Hematopoietic multipotent progenitor cell treated with erythropoietin and hydrocortisone succinate and interleukin-3 and kit ligand, for 8 days (in vitro differentiated cells): Measurements from ENCODE around the gene LPA.
"Not testable (repeated sequence)": the region's sequence is repeated elsewhere in the genome, so short reads cannot be mapped to it uniquely, and the experiment has no call there.

Source experiments
- DNase-seq: peaks from one replicate; pipeline ENCODE4 v3.0.0-alpha.2; 2015

The LPA gene, protein sequence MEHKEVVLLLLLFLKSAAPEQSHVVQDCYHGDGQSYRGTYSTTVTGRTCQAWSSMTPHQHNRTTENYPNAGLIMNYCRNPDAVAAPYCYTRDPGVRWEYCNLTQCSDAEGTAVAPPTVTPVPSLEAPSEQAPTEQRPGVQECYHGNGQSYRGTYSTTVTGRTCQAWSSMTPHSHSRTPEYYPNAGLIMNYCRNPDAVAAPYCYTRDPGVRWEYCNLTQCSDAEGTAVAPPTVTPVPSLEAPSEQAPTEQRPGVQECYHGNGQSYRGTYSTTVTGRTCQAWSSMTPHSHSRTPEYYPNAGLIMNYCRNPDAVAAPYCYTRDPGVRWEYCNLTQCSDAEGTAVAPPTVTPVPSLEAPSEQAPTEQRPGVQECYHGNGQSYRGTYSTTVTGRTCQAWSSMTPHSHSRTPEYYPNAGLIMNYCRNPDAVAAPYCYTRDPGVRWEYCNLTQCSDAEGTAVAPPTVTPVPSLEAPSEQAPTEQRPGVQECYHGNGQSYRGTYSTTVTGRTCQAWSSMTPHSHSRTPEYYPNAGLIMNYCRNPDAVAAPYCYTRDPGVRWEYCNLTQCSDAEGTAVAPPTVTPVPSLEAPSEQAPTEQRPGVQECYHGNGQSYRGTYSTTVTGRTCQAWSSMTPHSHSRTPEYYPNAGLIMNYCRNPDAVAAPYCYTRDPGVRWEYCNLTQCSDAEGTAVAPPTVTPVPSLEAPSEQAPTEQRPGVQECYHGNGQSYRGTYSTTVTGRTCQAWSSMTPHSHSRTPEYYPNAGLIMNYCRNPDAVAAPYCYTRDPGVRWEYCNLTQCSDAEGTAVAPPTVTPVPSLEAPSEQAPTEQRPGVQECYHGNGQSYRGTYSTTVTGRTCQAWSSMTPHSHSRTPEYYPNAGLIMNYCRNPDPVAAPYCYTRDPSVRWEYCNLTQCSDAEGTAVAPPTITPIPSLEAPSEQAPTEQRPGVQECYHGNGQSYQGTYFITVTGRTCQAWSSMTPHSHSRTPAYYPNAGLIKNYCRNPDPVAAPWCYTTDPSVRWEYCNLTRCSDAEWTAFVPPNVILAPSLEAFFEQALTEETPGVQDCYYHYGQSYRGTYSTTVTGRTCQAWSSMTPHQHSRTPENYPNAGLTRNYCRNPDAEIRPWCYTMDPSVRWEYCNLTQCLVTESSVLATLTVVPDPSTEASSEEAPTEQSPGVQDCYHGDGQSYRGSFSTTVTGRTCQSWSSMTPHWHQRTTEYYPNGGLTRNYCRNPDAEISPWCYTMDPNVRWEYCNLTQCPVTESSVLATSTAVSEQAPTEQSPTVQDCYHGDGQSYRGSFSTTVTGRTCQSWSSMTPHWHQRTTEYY (N-terminal part only)

GRCh38 chr6:160664198-160664597, at the start of gene LPA:
LPA (minus strand) TSS chr6:160664275; CDS start chr6:160664214, 61 bp downstream.
- not testable (repeated sequence) for DNase-seq

GRCh38 chr6:160708993-160709392, 44.9 kb upstream of the LPA start:
- DNase-seq: not testable (repeated sequence)

DNA sequence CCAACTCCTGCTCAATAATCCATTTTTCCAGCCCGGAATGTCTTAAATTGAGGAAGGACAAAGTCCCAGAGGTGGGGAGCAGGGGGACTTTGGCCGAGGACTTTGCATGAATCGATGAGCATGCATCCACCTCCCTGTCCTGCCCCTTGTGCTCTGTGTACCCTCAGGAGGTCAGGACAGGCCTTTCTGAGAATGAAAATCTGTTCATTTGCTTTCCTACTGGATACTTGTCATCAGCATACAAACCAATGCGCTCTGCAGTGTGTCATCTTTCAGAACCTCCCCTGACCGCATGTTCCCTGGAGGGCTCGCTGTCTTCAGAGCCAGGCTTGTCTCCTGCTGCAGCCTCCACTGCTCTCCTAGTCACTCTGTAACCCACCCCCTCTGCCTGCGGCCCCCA, 40.6 kb upstream of the LPA start:
- not testable (repeated sequence) for DNase-seq

- DNase-seq: not testable (repeated sequence)
Measured at GRCh38 chr6:160701918-160702680, 38.0 kb upstream of the LPA start, which contains the start of gene PLG. PLG (plus strand) TSS chr6:160702244; CDS start chr6:160702305, 61 bp downstream.

DNA sequence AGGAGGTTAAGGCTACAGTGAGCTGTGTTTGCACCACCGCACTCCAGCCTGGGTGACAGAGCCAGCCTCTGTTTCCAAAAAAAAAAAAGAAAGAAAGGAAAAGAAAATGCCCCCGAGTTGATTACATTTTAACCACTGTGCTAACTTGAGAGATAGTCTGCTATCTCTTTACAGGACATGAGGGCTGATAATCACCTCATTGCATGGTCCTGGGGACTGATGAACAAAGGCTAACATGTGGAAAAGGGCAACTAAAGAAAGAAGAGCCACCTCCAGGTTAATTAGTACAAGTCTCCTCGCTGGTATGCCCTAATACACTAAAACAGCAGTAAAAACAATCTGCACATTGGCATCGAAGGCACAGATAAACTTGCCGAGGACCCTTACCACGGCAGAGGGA, 33.8 kb upstream of the LPA start:
- no peak for DNase-seq

- not testable (repeated sequence) for DNase-seq
Measured at GRCh38 chr6:160696884-160697283, 32.8 kb upstream of the LPA start.

- DNase-seq: not testable (repeated sequence)
Measured at GRCh38 chr6:160695622-160696021, 31.5 kb upstream of the LPA start.

DNA sequence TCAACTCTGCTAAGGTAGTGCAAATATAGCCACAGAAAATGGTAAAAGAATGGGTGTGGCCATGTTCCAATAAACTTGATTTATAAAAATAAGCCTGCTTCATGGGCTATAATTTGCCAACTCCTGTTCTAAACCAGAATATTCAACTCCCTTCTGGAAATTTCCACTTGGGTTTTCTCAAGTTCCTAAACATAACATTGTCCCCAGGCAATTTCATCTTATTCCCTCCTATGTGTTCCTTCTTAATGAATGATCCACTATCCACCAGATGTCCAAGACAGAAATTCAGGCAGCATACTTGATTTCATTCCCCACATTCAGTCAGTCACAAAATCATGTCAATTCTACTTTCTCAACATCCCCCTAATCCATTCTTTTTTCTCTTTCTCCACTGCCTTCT, 30.9 kb upstream of the LPA start:
- not testable (repeated sequence) for DNase-seq

DNA sequence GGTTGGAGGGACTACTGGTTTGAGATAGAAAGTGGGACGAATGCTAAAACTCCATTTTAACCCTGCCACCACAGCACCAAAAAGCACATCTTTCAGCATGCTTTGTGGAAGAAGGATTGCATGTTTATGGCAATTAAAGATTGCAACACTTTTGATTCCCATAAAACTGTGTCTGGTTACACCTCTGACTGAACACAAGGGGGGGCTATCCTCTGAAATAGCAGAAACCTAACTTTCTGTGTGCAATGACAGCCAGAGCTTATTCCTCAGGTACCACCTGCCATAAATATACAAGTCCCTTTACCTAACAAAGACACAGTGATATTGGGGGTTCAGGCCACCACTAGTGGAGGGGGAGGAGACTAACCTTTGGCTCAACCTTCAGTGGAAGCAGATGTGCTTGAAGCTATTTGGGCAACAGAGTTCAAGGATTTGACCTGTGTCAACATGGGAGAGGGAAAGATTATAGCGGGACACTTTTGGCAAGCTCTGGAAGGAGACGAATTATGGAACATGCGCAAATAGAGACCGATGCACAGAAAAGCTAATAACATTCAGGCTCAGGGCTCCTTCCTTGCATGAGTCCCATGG, 28.4 kb upstream of the LPA start:
- DNase-seq: no peak

GRCh38 chr6:160691617-160692016, 27.5 kb upstream of the LPA start:
- DNase-seq: no peak

DNA sequence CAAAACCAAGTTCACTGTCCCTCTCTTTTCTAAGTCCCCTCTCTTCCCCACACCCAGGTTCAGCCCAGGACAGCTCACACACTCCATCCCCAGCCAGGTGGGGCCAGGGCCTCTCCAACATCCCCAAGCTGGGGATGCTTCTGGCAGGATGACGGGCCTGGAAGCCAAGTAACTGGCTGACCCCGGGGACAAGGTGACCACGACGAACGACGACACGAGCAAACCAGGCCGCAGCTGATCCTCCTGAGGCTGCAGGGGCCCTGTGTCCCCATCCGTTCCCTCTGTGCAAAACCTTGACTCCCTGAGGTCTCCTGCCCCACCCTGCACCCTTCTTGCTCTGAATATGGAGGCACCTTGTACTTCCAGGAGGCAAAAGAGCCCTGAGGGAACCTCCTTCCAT, 26.4 kb upstream of the LPA start:
- DNase-seq: no peak

DNA sequence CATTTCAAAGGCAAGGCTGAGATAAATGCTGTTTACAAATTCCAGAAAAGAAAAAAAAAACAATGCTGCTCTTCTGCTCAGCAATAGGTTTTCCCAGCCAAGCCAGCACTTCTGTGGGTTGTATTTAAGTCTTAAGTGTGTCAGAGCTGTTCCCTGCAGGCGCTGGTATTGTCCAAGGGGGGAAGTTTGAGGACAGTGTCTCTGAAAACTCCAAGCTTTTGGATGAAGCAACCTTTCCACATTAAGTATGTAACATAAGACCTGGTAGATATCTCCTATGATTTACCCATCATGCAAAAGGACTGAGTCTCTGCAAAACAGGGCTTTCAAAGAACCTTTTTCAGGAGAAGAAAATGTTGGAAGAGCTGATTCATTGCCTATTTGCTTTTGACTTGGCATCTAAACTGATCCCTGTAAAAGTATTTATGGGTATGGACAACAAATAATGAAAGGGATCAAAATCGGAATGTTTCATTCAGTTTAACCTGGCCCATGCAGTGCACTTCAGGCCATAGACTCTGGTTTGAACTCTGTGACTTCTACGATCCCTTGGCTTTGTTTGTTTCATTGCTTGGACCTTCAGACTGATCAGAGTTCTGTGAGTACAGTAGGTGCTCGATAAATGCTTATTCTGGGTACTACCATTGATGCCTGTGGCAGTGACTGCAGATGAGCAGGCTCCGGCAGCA, 21.8 kb upstream of the LPA start:
- no peak for DNase-seq

GRCh38 chr6:160685101-160685761, 21.2 kb upstream of the LPA start:
- DNase-seq: not testable (repeated sequence)

DNA sequence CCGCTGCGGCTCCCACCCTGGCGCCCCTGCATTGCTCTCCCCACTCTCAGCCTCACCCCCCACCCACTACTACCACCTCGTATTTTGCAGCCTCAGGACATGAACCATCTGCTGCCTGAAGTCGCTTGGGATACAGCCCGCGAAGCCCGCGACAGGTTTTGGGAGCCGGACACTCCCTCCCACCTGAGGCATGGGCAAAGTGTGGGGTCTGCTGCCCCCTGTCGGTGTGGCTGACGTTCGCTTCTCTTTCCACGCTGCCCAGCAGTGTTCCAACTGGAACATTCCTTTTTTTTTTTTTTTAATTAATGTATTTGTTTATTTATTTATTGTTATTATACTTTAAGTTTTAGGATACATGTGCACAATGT, 15.3 kb upstream of the LPA start:
- no peak for DNase-seq

- no peak for DNase-seq
Measured at GRCh38 chr6:160678744-160679401, 14.8 kb upstream of the LPA start.

- DNase-seq: no peak
Measured at GRCh38 chr6:160678230-160678629, 14.2 kb upstream of the LPA start.

DNA sequence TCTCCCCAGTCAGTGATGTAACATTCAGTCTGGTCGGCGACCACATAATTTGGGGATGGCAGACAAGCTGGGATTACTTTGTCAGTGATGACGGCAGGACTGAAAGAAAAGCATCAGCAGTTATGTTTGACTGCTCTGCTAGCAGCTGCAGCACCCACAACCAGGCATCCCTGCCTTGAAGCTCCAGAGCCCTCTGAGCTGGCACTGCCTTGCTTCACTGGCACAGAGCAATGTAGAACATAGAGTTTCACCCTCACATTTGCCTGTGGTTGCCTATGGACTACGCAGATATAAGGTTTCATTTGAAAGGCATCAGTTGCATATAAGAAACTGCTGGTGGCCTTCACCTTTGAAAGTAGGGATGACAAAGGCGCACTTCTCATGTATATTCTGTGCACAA, 12.3 kb upstream of the LPA start:
- DNase-seq: not testable (repeated sequence)

- DNase-seq: no peak
Measured at GRCh38 chr6:160668589-160668988, 4.5 kb upstream of the LPA start.

- DNase-seq: peak; percentile 4
Measured at GRCh38 chr6:160667639-160668481, 3.8 kb upstream of the LPA start.
